ENCODE data around the gene TSPAN9. TPM values are rescaled to one million over a fixed set of nuclear protein-coding genes. Genes with fewer than 3 reads are reported as not detected.

The TSPAN9 gene
- total RNA-seq, 1 experiment from 2014 or later, result 35.5 TPM

DNA sequence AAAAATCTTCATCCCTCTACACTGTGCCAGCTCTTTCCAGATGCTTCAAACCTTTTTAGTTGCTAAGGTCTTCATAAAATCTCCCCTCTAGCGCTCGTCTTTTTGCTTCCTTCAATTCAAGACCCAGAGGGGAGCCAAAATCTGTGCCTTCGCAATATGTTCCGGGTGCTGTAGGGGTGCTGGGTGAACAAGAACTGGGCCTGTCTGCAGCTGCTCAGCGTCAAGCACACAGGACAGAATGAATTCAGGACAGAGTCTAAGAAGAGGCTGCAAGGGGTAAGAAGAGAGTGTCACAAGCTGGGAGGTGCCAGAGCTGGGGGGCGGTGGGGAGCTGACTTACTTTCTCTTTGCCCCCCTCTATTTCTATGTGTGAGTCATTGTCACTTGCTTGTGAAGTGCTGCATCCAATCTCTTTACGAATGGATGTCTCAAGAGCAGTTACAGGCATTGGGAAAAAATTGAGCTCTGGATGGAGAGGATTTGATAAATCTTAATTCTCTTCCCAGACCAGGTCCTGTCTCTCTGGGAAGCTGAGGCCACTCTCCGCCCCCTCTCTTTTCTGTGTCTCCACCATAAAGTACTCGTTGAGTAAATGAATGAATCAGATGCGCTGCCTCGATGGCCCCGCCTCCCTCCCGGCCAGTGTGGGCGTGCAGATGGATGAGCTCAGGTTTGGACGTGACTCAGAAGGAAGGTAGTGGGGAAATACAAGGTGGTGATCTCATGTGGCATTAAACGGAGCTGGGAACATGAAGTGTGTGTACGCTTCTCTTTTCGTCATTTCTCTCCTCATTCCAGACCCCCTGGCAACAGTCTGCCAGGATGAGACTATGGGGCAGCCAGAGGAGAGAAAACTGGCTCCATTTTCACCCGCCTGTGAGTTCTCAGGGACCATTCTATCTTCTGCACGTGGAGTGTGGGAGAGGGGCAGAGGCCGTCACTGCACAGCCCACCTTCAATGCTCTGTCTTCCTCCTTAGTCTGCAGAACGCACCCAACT is 91.3 kb downstream of the TSPAN9 start:
- TF ChIP-seq EZH2 (IDR thresholded peaks at IDR 0.05; ENCODE audit: borderline replicate concordance, low read depth, low read length, poor library complexity, severe bottlenecking), result no peak
- TF ChIP-seq, protein P1, sequence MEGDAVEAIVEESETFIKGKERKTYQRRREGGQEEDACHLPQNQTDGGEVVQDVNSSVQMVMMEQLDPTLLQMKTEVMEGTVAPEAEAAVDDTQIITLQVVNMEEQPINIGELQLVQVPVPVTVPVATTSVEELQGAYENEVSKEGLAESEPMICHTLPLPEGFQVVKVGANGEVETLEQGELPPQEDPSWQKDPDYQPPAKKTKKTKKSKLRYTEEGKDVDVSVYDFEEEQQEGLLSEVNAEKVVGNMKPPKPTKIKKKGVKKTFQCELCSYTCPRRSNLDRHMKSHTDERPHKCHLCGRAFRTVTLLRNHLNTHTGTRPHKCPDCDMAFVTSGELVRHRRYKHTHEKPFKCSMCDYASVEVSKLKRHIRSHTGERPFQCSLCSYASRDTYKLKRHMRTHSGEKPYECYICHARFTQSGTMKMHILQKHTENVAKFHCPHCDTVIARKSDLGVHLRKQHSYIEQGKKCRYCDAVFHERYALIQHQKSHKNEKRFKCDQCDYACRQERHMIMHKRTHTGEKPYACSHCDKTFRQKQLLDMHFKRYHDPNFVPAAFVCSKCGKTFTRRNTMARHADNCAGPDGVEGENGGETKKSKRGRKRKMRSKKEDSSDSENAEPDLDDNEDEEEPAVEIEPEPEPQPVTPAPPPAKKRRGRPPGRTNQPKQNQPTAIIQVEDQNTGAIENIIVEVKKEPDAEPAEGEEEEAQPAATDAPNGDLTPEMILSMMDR (conservative IDR thresholded peaks at IDR 0.05; ENCODE audit: low read depth, low read length), result no peak
- H3K9me3 ChIP-seq (ENCODE audit: low read depth, low read length, poor library complexity, severe bottlenecking), result no peaks in the 10 kb centered on the region
- H3K4me3 ChIP-seq (ENCODE audit: low read depth, low read length, poor library complexity, severe bottlenecking), result no peak overlapping the region
- no peak overlapping the region for H3K27ac ChIP-seq (ENCODE audit: low read depth, low read length, poor library complexity, severe bottlenecking)
- BruUV-seq (replicated peaks), result no TSS peak
- H3K36me3 ChIP-seq (ENCODE audit: insufficient read depth, low read length, poor library complexity, severe bottlenecking), result no peaks in the 10 kb centered on the region
- peaks cover 30% of the 10 kb centered on the region for H3K4me1 ChIP-seq (ENCODE audit: insufficient read depth, low read length, poor library complexity, severe bottlenecking)
- peak; percentile 61 for DNase-seq (ENCODE audit: low spot score)
- ChIA-PET POLR2A (ENCODE audit: low non-redundant PET) (no interaction called here), CTCF (interaction anchor here (1.1 kb wide), 1 partner anchor 31 kb away, joined by 3 read pairs; no protein-coding TSS in a partner anchor)
- intact Hi-C loops (cut with micrococcal nuclease; ENCODE audit: unreplicated experiment), result no loop called here
- no peaks in the 10 kb centered on the region for H3K27me3 ChIP-seq (replicated peaks; ENCODE audit: insufficient read depth, low read depth, low read length, poor library complexity)

DNA sequence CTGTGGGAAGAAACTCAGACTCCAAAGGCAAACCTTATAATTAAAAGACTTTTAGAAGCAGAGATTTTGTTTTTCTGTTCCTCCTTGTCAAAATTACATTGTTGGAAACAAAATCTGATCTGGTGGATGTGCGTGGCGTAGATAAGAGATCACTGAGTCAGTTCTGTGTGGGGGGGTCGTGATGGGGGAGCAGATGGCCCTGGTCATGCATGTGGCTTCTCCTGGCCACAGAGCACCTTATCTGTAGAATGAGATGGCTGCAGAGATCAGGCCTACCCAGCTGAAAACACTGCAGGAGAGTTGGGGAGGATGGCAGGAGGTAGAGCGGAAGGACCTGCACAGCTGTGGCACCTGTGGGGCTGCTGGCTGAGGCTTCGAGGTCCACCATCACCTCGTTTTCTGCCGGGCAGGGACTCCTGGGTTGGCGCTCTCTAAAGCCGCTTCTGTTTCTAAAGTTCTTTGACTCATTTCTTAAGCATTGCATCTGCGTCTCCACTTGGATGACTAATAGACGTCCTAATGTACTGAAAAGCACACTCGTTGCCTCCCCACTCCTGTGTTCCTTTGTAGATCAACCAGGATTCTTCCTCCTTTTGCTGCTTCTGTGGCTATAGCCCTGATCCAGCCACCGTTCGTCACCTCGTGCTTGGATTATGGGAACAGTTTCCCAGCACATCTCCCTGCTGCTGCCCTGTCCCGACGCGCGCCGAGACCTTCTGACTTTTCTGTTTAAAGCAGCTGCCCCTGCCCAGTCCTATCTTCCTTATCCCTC is 93.4 kb downstream of the TSPAN9 start:
- ChIA-PET POLR2A (ENCODE audit: low non-redundant PET) (no interaction called here), CTCF (no interaction called here)
- TF ChIP-seq EZH2 (IDR thresholded peaks at IDR 0.05; ENCODE audit: borderline replicate concordance, low read depth, low read length, poor library complexity, severe bottlenecking), result no peak
- TF ChIP-seq, protein P1 (conservative IDR thresholded peaks at IDR 0.05; ENCODE audit: low read depth, low read length), result no peak
- Histone ChIP-seq H3K27ac (ENCODE audit: low read depth, low read length, poor library complexity, severe bottlenecking) (no peak overlapping the region), H3K4me1 (ENCODE audit: insufficient read depth, low read length, poor library complexity, severe bottlenecking) (peaks cover 22% of the 10 kb centered on the region), H3K9me3 (ENCODE audit: low read depth, low read length, poor library complexity, severe bottlenecking) (no peaks in the 10 kb centered on the region), H3K4me3 (ENCODE audit: low read depth, low read length, poor library complexity, severe bottlenecking) (no peak overlapping the region), H3K36me3 (ENCODE audit: insufficient read depth, low read length, poor library complexity, severe bottlenecking) (no peaks in the 10 kb centered on the region), H3K27me3 (replicated peaks; ENCODE audit: insufficient read depth, low read depth, low read length, poor library complexity) (no peaks in the 10 kb centered on the region)
- intact Hi-C loops (cut with micrococcal nuclease; ENCODE audit: unreplicated experiment), result no loop called here
- no peak for DNase-seq (ENCODE audit: low spot score)
- no TSS peak for BruUV-seq (replicated peaks)

DNA sequence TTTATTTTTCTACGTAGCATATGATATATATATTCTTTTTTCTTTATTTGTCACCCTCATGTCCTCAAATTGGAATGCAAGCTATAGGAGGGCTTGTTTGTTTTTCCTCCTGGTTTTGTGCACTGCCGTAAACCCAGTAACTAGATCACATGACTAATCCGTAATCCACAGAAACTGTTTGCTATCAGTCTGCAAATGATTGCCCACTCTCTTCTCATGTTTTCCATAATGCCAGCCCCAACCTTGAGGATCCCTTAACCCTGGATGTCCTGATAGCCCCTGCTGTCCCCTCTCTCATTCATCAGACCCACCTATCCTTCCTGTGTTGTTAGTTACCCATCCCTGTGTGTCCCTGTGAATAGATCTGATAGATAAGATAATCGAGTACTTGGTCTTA is 94.0 kb downstream of the TSPAN9 start:
- H3K4me3 ChIP-seq (ENCODE audit: low read depth, low read length, poor library complexity, severe bottlenecking), result no peak overlapping the region
- ChIA-PET CTCF (no interaction called here), POLR2A (ENCODE audit: low non-redundant PET) (no interaction called here)
- TF ChIP-seq EZH2 (IDR thresholded peaks at IDR 0.05; ENCODE audit: borderline replicate concordance, low read depth, low read length, poor library complexity, severe bottlenecking), result no peak
- TF ChIP-seq, protein P1 (conservative IDR thresholded peaks at IDR 0.05; ENCODE audit: low read depth, low read length), result no peak
- H3K36me3 ChIP-seq (ENCODE audit: insufficient read depth, low read length, poor library complexity, severe bottlenecking), result no peaks in the 10 kb centered on the region
- no peaks in the 10 kb centered on the region for H3K27me3 ChIP-seq (replicated peaks; ENCODE audit: insufficient read depth, low read depth, low read length, poor library complexity)
- no peak for DNase-seq (ENCODE audit: low spot score)
- H3K4me1 ChIP-seq (ENCODE audit: insufficient read depth, low read length, poor library complexity, severe bottlenecking), result peaks cover 19% of the 10 kb centered on the region
- H3K27ac ChIP-seq (ENCODE audit: low read depth, low read length, poor library complexity, severe bottlenecking), result no peak overlapping the region
- no peaks in the 10 kb centered on the region for H3K9me3 ChIP-seq (ENCODE audit: low read depth, low read length, poor library complexity, severe bottlenecking)
- no TSS peak for BruUV-seq (replicated peaks)
- intact Hi-C loops (cut with micrococcal nuclease; ENCODE audit: unreplicated experiment), result no loop called here
